Cardiac septum (tissue), 1 donor: ENCODE measurements around the gene TOGARAM1. TPM values are rescaled to one million over a fixed set of nuclear protein-coding genes. Genes with fewer than 3 reads are reported as not detected.

ENCODE experiments used
- DNase-seq: peaks from one replicate; pipeline ENCODE4 v3.0.0-alpha.2; 2020; ENCODE audit warnings: low spot score
- intact Hi-C: fragments of 100-400 bp; cut with DNase I; formaldehyde crosslinking; loops from one replicate; pipeline ENCODE4 v1.14.0; 2022
- total RNA-seq: library from RNA; stranded (reverse); fragmentation: NEBNext Ultra II Directional; extraction: Animal tissue kit (Norgen Biotek cat#: 25700); gene quantifications from one replicate; pipeline ENCODE4 v1.2.1, GENCODE V29; 2021
- donor health status: DM: no; HTN: no; CAD: no.

The TOGARAM1 gene
- total RNA-seq, 1 donor from 2014 or later: 16.3 TPM

DNA sequence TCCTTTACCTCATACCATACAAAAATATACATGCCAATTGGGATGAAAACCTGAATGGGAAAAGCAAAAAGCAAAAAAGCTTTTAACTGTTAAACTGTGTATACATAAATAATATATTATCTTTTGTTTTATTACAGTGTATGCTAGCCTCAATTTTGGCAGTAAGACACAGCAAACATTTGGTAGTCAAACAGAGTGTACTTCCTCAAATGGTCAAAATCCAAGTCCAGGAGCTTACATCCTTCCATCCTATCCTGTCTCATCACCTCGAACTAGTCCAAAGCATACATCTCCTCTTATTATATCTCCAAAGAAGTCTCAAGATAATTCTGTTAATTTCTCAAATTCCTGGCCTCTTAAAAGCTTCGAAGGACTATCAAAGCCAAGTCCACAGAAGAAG, 41.9 kb downstream of the TOGARAM1 start:
- intact Hi-C loops: no loop called here
- DNase-seq: no peak

DNA sequence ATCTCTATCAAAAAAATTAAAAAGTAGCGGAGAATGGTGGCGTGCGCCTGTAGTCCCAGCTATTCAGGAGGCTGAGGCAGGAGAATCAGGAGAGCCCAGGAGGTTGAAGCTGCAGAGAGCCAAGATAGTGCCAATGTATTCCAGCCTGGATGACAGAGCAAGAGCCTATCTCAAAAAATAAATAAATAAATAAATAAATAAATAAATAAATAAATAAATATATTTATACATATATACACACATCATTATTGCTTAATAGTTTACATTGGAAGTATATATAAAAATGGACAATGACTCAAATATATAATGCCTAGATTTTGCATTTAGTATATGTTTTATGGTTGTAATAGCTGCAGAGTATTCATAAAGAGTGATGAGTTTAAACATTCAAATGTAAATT, 53.1 kb downstream of the TOGARAM1 start:
- intact Hi-C loops: no loop called here
- DNase-seq: no peak

DNA sequence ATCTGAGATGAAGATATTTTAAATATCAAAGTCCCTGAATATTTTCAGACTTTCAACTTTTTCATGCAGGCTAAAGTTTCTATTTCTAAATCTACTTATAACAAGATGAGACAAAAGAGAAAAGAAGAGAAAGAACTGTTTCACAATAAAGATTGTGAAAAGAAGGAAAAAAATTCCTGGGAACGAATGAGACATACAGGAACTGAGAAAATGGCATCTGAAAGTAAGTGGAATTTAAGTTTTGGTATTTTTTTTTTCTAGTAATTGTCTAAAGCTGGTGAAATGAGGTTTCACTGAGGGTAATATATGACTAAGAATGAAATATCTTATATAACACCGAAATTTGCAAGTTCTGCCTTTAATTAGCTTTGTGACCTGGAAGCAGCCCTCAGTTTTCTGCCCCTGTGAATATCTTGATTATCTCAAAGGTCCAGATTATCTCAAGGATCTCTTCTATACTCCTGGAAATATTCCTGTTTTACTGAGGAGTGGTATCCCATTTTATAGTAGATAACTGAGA, 66.2 kb downstream of the TOGARAM1 start:
- no peak for DNase-seq
- intact Hi-C loops: no loop called here

DNA sequence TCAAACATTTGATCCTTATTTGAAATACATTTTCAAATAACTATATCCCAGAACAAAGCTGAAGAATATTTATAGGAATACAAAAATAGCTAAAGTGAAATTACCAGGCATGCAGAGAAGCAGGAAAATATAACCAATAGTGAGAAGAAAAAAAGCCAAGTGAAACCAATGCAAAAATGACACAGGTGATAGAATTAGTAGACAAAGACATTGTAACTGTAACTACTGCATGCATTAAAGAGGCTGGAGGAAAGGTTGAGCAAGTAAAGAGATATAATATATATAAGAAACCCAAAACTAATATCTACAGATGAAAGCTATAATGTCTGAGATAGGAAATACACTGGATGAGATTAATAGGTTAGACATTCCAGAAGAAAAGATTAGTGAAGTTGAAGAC, 72.7 kb downstream of the TOGARAM1 start:
- intact Hi-C loops: no loop called here
- DNase-seq: no peak

DNA sequence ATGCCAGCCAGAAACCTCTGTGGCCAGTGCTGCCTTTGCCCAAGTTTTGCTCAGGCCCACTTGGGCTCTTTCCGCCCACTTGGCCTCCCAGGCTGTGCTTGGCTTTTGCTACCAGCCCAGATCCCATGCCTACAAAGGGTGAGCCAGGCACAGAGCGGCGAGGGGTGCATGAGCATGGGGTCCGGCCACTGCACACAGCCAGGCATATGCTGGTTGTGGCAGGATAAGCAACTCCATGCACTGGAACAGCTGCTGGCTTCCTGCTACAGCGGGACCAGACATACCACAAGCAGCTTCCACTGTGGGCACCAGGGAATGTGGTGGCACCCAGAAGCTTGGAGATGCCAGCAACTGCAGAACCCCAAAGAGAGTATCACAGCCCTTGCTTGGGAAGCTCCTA, 76.3 kb downstream of the TOGARAM1 start:
- DNase-seq: no peak
- intact Hi-C loops: no loop called here

DNA sequence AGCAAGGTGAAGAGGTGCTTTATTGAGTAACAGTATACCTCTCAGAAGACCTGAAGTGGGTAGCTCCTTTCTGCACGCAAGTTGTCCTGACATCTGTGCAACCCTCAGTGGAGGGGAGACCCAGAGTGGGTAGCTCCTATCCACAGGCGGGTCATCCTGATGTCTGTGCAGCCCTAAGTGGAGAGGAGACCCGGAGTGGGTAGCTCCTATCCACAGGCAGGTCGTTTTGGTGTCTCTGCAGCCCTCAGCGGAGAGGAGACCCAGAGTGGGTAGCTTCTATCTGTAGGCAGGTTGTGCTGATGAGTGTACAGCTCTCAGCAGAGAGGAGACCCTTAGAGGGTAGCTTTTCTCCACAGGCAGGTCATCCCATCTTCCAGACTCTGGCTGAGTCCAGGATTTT, 76.9 kb downstream of the TOGARAM1 start:
- no peak for DNase-seq
- intact Hi-C loops: no loop called here

DNA sequence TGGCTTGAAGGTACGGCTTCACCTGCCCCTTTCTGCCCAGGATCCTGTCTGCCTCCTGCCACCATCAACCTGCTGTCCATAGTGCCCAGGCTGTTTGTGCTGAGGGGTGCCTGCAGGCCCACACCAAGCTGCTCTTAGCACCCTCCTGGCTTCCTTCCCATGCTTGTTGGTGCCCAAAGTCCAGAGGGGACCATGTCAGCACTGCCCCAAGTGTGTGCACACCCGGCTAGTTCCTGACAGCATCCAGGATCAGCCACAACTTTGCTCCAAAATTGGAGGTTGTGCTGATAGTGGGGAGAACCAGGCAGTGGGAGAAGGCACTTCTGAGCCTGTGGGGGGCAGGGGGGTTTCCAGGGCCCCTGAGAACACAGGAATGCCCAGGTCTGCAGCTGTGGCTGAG, 77.4 kb downstream of the TOGARAM1 start:
- no peak for DNase-seq
- intact Hi-C loops: no loop called here

DNA sequence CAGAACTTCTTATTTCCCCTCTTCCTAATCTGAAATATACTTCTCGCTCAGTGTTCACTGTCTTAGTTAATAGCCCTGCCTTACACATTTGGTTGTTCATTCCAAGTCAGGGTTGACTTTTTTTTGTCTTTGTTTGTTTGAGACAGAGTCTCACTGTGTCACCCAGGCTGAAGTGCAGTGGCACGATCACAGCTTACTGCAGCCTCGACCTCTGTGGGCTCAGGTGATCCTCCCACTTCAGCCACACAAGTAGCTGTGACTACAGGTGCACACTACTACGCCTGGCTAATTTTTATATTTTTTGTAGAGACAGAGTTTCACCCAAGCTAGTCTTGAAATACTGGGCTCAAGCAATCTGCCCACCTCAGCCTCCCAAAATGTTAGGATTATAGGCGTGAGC, 79.7 kb downstream of the TOGARAM1 start:
- DNase-seq: no peak

DNA sequence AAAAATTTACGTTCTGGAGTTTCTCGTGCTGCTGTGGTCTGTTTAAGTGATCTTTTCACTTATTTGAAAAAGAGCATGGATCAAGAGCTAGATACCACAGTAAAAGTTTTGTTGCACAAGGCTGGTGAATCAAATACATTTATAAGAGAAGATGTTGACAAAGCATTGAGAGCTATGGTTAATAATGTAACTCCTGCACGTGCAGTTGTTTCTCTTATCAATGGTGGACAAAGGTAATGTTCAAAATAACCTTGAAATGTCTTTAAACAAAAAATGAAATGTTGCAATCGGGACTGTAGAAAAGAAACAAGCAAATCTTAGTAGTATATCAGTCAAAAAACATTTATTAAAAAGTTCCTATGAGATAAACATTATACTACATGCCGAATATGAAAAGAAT, 82.6 kb downstream of the TOGARAM1 start:
- intact Hi-C loops: no loop called here
- DNase-seq: no peak

More for the DNA sequence above, 79.7 kb downstream of the TOGARAM1 start:
- intact Hi-C loops: no loop called here

DNA sequence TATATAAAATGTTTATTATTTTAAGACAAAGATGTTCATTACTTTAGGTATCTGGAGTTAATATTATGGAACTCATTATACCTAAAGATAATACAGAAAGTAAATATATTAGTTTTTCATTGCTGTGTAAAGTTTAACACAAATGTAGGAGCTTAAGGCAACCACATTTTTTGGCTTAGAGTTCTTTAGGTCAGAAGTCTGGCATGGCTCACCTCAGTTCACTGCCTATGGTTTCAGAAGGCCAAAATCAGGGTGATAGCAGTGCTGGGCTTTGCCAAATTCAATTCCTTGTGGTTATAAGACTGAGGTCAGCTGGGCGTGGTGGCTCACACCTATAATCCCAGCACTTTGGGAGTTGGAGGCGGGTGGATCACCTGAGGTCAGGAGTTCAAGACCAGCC, 86.4 kb downstream of the TOGARAM1 start:
- intact Hi-C loops: no loop called here

DNA sequence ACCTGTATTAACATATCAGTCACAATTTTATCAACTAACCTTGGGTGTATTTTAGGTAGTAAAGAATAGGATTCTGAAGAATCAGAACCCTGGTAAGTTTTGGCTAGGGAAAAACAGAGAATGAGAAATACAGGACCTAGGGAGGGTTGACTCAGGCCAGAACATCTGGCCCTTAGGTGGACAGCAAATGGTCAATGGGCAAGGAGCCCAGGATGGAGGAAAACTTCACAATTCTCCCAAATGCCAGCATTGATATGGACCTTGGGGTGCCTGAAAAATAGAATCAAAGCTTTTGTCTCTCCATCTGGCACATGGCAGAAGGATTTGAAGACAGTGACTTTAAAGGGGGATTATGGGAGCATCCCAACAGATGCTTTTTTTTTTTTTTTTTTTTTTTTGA, 89.2 kb downstream of the TOGARAM1 start:
- intact Hi-C loops: no loop called here
- no peak for DNase-seq

More for the DNA sequence above, 86.4 kb downstream of the TOGARAM1 start:
- no peak for DNase-seq

DNA sequence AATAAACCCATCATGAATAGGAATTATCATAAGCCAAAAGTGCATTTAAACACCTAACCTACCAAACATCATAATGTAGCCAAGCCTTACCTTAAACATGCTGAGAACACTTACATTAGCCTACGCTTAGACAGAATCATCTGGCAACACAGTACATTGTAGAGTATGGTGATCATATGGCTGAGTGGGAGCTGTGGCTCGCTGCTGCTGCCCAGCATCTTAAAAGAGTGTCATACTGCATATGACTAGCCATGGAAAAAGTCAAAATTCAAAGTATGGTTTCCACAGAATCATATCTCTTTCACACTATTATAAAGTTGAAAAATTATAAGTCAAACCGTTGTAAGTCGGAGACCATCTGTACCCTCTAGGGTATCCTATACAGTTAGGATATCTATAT, 89.9 kb downstream of the TOGARAM1 start:
- DNase-seq: no peak
- intact Hi-C loops: no loop called here

DNA sequence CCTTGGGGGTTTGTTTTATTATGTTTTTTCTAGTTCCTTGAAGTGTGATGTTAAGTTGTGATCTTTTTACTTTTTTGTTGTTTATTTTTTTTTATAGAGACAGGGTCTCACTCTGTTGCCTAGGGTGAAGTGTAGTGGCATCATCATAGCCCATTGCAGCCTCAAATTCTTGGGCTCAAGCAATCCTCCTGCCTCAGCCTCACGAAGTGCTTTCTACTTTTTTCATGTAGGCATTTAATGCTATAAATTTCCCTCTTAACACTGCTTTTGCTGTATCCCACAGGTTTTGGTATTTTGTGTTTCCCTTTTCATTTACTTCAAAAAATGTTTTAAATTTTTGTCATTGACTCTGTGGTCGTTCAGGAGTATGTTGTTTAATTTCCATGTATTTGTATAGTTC, 95.4 kb downstream of the TOGARAM1 start:
- intact Hi-C loops: no loop called here
- no peak for DNase-seq

DNA sequence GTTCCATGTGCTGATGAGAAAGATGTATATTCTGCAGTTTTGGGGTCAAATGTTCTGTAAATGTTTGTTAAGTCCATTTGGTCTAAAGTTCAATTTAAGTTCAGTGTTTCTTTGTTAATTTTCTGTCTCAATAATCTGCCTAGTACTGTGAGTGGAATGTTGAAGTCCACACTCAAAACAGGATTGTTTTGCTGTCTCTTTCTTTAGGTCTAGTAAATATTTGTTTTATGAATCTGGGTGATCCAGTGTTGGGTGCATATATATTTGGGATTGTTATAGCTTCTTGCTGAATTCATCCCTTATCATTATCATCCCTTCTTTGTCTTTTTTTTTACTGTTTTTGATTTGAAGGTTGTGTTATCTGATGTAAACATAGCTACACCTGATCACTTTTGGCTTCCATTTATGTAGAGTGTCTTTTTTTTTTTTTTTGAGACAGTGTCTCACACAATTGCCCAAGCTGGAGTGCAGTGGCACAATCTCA, 95.9 kb downstream of the TOGARAM1 start:
- DNase-seq: no peak
- intact Hi-C loops: no loop called here

DNA sequence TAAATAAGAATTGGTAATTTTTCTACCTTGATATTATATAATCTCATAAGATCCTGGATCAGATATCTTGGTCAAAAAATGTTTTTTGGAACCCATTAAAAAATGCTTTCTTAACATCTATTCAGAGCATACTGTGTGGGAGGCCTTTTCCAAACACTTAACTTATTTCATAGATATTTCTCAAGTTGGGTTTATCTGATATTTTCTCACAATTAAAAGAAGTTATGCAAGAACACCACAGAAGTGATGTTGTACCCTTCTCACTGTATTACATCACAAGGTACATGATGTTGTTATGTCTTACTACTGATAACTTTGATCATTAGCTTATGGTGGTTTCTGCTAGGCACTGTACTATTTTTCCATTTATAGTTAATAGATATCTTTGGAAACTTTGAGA, 98.6 kb downstream of the TOGARAM1 start:
- DNase-seq: no peak
- intact Hi-C loops: no loop called here

DNA sequence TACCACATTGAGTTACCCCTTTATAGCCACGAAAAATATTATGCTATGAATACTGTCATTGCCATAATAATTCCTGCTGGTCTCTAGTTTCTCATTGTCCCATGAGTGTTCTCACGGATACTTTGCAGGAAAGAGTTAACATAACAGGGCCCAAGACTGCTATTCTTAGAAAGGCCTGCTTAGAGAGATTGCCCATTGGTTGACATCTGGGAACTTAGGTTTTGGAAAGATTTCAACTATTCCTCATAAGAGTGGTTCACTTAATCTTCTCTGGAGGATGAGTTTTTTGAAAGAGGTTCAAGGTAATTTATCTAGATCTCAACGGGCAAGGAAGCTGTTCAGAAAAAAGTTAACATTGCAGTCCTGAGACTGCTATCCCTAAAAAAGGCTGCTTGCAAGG, 103.5 kb downstream of the TOGARAM1 start:
- intact Hi-C loops: no loop called here
- no peak for DNase-seq

DNA sequence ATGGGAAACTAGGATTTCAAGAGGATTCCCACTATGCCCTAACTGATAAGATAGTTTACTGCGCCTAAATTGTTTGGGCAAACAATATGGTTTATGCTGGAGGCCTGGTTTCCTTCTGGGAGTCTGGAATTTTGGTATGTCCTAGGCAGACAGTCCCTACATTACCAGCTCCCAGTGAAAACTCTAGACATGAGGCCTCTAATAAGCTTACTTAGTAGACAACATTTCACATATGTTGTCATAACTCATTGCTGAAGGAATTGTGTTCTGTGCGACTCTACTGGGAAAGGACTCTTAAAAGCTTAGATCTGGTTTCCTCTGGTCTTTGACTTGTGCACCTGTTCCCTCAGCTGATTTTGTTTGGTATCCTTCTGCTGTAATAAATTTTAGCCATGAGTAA, 104.0 kb downstream of the TOGARAM1 start:
- no peak for DNase-seq
- intact Hi-C loops: no loop called here

DNA sequence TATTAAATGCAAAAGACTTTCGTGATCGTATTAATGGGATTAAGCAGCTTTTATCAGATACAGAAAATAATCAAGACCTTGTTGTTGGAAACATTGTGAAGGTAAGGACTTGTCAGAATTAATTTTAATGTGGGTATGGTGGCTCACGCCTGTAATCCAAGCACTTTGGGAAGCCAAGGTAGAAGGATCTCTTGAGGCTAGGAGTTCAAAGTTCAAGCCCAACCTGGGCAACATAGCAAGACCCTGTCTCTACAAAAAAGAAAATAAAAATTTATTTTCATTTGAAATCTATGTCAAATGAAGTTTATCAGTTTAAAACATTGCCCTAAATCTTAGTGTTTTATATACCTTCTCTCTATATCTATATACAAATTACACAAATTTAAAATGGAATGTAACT, 104.7 kb downstream of the TOGARAM1 start:
- intact Hi-C loops: no loop called here
- no peak for DNase-seq

DNA sequence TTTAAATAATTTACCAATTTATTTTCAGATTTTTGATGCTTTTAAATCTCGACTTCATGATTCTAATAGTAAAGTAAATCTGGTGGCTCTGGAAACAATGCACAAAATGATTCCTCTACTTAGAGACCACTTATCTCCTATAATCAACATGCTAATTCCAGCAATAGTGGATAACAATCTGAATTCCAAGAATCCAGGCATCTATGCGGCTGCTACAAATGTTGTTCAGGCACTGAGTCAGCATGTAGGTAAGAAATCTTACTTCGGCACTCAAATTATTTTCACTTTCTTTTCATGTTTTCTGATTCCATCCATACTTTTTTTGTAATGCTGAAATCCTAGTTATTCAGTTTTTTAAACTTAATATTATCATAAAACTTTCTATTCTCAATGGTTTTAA, 106.4 kb downstream of the TOGARAM1 start:
- intact Hi-C loops: no loop called here

DNA sequence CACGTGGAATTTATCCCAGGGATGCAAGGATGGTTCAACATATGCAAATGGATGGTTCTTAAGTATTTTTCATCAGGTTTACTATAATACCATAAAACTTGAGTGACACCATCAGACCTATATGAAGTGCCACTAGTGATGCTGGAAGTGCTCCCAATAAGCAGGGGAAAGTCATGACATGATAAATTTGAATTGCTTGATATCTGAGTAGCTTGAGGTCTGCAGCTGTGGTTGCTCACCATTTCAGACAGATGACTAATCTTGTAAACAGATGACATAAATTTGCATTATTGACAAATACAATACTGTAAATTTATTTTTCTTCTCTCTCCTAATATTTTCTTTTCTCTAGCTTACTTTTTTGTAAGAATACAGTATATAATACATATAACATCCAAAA, 108.2 kb downstream of the TOGARAM1 start:
- no peak for DNase-seq
- intact Hi-C loops: no loop called here

More for the DNA sequence above, 106.4 kb downstream of the TOGARAM1 start:
- DNase-seq: no peak

DNA sequence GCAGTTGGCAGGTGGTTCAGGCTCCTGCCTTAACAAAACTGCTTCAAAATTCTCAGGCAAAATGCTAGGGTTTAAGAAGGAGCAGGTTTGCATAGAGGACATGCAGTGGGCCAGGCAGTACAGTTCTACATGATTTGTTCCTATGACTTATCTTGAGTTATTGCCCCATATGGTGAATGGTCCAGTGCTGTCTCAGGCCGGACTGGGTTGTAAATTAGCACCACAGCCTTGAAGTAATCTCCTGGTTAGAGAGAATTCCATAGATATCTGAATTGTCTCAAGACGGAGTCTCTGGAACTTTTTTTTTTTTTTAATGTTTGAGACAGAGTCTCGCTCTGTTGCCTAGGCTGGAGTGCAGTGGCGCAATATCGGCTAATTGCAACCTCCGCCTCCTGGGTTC, 110.1 kb downstream of the TOGARAM1 start:
- no peak for DNase-seq
- intact Hi-C loops: no loop called here

DNA sequence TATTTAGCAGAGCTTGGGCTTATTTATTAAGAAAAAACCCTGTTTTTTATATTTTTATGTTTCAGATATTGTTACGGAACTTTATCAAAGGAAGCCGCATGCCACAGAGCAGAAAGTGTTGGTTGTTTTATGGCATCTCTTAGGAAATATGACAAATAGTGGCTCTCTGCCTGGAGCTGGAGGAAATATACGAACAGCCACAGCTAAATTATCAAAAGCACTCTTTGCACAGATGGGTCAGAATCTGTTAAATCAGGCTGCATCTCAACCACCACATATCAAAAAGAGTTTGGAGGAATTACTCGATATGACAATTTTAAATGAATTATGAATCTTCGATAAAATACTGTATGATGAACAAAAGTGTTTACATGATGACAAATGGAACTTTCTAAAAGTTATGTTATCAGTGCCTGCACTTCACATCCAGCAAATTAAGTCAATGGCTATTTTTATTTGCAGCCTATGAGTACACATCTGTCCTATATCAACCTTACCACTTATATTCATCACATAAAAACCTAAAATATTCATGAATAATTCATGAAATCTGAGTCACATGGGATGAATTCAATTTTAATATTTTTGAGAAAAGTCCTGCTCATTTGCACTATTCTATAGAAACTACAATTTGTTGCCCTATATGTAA, 111.4 kb downstream of the TOGARAM1 start:
- intact Hi-C loops: no loop called here
- DNase-seq: no peak
